ENCODE results near the gene CALCOCO1. TPM values are rescaled to one million over a fixed set of nuclear protein-coding genes. Genes with fewer than 3 reads are reported as not detected.

Gene CALCOCO1
- total RNA-seq, 1 experiment from 2014 or later = 20.4 TPM

DNA sequence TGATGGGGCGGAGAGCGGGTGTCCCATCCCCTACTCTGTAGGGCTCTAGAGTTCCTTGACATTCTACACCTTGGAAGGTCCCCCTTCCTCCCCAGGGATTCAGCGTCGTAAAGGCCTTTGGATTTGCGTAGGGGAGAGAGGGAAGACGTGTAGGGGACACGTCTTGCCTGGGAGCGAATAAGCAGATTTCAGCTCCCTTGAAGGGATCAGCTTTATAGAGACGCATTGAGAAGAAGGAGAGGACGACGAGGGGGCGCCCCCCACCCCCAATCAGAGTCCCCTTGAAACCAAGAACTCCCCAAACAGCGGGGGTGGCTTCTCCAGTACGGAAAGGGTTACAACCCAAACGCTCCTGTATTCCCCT lies 324 bp downstream of the CALCOCO1 start:
- Histone ChIP-seq H3K4me2 (ENCODE audit: low read length) (peak overlapping the region; percentile 97), H3F3A (ENCODE audit: low read length, unreplicated experiment) (no peaks in the 10 kb centered on the region), H3K9me2 (replicated peaks; ENCODE audit: low read length) (no peaks in the 10 kb centered on the region), H3K27me3 (ENCODE audit: low read length) (no peaks in the 10 kb centered on the region), H2AFZ (ENCODE audit: low read length) (peak overlapping the region; percentile 87), H3K9me3 (ENCODE audit: low read length) (no peaks in the 10 kb centered on the region), H3K4me3 (ENCODE audit: low read length) (peak overlapping the region; percentile 77), H3K9ac (ENCODE audit: low read length) (peak overlapping the region; percentile 32; the same call in 1 of the 2 replicates), H3K36me3 (ENCODE audit: low read depth, low read length) (no peaks in the 10 kb centered on the region), H3K4me1 (ENCODE audit: insufficient read depth, low read length) (peaks cover 16% of the 10 kb centered on the region), H3K79me2 (ENCODE audit: low read length) (no peaks in the 10 kb centered on the region), H4K20me1 (ENCODE audit: low read length) (no peaks in the 10 kb centered on the region), H3K27ac (ENCODE audit: low read length) (no peak overlapping the region)
- peak; percentile 18; the same call in 1 of the 2 replicates for ATAC-seq
- peak; percentile 17 for DNase-seq
- ChIA-PET CTCF (interaction anchor here (0.5 kb wide), 1 partner anchor 282 kb away, joined by 15 read pairs; the partner anchor contains the start of gene HOXC8), POLR2A (ENCODE audit: unreplicated experiment) (no interaction called here)
- intact Hi-C loops (cut with micrococcal nuclease) = loop anchor here (1.0 kb wide), 1 partner anchor 211 kb away; the partner anchor contains the start of gene HOXC13
- TSS peak; percentile 81 for BruUV-seq (replicated peaks)
- TF ChIP-seq EZH2 (IDR thresholded peaks at IDR 0.05; ENCODE audit: low read length, unreplicated experiment) = no peak
- no peak for TF ChIP-seq EZH2phosphoT487 (IDR thresholded peaks at IDR 0.05; ENCODE audit: borderline replicate concordance, low read length)
- TF ChIP-seq CTCF (conservative IDR thresholded peaks at IDR 0.05; ENCODE audit: low read depth, low read length) = no peak

- CTCF ChIA-PET = interaction anchor here (0.5 to 1.1 kb wide), 2 partner anchors 31 to 283 kb away, joined by 3 to 15 read pairs; partner anchors contain the start of gene HOXC8
- H4K20me1 ChIP-seq (ENCODE audit: low read length) = no peaks in the 10 kb centered on the region
- H3K9me2 ChIP-seq (replicated peaks; ENCODE audit: low read length) = no peaks in the 10 kb centered on the region
- DNase-seq (peak; percentile 37), ATAC-seq (no peak)
- H3K9me3 ChIP-seq (ENCODE audit: low read length) = no peaks in the 10 kb centered on the region
- H3K4me2 ChIP-seq (ENCODE audit: low read length) = peak overlapping the region; percentile 97
- H3K79me2 ChIP-seq (ENCODE audit: low read length) = no peaks in the 10 kb centered on the region
- H3F3A ChIP-seq (ENCODE audit: low read length, unreplicated experiment) = no peaks in the 10 kb centered on the region
- H3K4me1 ChIP-seq (ENCODE audit: insufficient read depth, low read length) = peaks cover 16% of the 10 kb centered on the region
- POLR2A ChIA-PET (ENCODE audit: unreplicated experiment) = no interaction called here
- H3K36me3 ChIP-seq (ENCODE audit: low read depth, low read length) = no peaks in the 10 kb centered on the region
- peak overlapping the region; percentile 32; the same call in 1 of the 2 replicates for H3K9ac ChIP-seq (ENCODE audit: low read length)
- H3K27me3 ChIP-seq (ENCODE audit: low read length) = no peaks in the 10 kb centered on the region
- no peak overlapping the region for H3K27ac ChIP-seq (ENCODE audit: low read length)
- BruUV-seq (replicated peaks) = no TSS peak
- intact Hi-C loops (cut with micrococcal nuclease) = no loop called here
- TF ChIP-seq CTCF (conservative IDR thresholded peaks at IDR 0.05; ENCODE audit: low read depth, low read length) (no peak), EZH2 (IDR thresholded peaks at IDR 0.05; ENCODE audit: low read length, unreplicated experiment) (no peak), EZH2phosphoT487 (IDR thresholded peaks at IDR 0.05; ENCODE audit: borderline replicate concordance, low read length) (no peak)
- peak overlapping the region; percentile 87 for H2AFZ ChIP-seq (ENCODE audit: low read length)
- peak overlapping the region; percentile 77 for H3K4me3 ChIP-seq (ENCODE audit: low read length)
Observed at GRCh38 chr12:53726341-53726740, 911 bp downstream of the CALCOCO1 start.

- Histone ChIP-seq H3K36me3 (ENCODE audit: low read depth, low read length) (no peaks in the 10 kb centered on the region), H3K9ac (ENCODE audit: low read length) (no peak overlapping the region), H3K4me3 (ENCODE audit: low read length) (peak overlapping the region; percentile 77), H2AFZ (ENCODE audit: low read length) (no peak overlapping the region), H3K4me2 (ENCODE audit: low read length) (peak overlapping the region; percentile 97), H3K79me2 (ENCODE audit: low read length) (no peaks in the 10 kb centered on the region), H3K9me3 (ENCODE audit: low read length) (no peaks in the 10 kb centered on the region), H3K27ac (ENCODE audit: low read length) (no peak overlapping the region), H3K4me1 (ENCODE audit: insufficient read depth, low read length) (peaks cover 16% of the 10 kb centered on the region), H3K27me3 (ENCODE audit: low read length) (no peaks in the 10 kb centered on the region), H4K20me1 (ENCODE audit: low read length) (no peaks in the 10 kb centered on the region), H3F3A (ENCODE audit: low read length, unreplicated experiment) (no peaks in the 10 kb centered on the region), H3K9me2 (replicated peaks; ENCODE audit: low read length) (no peaks in the 10 kb centered on the region)
- CTCF ChIA-PET = interaction anchor here (1.1 kb wide), 1 partner anchor 32 kb away, joined by 3 read pairs; no protein-coding TSS in a partner anchor
- DNase-seq (peak; percentile 13), ATAC-seq (no peak)
- intact Hi-C loops (cut with micrococcal nuclease) = no loop called here
- POLR2A ChIA-PET (ENCODE audit: unreplicated experiment) = no interaction called here
- TF ChIP-seq EZH2 (IDR thresholded peaks at IDR 0.05; ENCODE audit: low read length, unreplicated experiment) (no peak), EZH2phosphoT487 (IDR thresholded peaks at IDR 0.05; ENCODE audit: borderline replicate concordance, low read length) (no peak), CTCF (conservative IDR thresholded peaks at IDR 0.05; ENCODE audit: low read depth, low read length) (no peak)
- BruUV-seq (replicated peaks) = no TSS peak
Observed at GRCh38 chr12:53725824-53726223, 1.4 kb downstream of the CALCOCO1 start.
